Peyer's patch (tissue), 4 donors: ENCODE measurements around the gene ZNF519.
"Not testable (repeated sequence)": the region's sequence is repeated elsewhere in the genome, so short reads cannot be mapped to it uniquely, and the experiment has no call there.

Experiments
- CTCF ChIP-seq, 6 experiments: fragments of 450-650 bp in 4 of 6; fragments of 200-600 bp in 2 of 6; sonication (generic) in 1 of 6; IDR thresholded peaks; one replicate each; pipeline ENCODE4 v1.5.1; 2017 to 2019; ENCODE audit warnings: antibody characterized with exemption in 6 of 6, mild to moderate bottlenecking in 3 of 6, moderate library complexity in 1 of 6
- POLR2A ChIP-seq, 2 donors: fragments of 450-650 bp; IDR thresholded peaks; one replicate each; pipeline ENCODE4 v1.5.1; 2017; ENCODE audit warnings: antibody characterized with exemption in 2 of 2, mild to moderate bottlenecking in 2 of 2, moderate library complexity in 2 of 2

- not testable (repeated sequence) for TF ChIP-seq CTCF, POLR2A (IDR thresholded peaks at IDR 0.05)
These were observed 14.5 kb upstream of the ZNF519 start for GRCh38 chr18:14146771-14147170.
